HL-60 (cell line): ENCODE results near the gene DPEP2NB.
A peak's percentile ranks its signal among the peaks of the same experiment; 100 is the strongest.

Experiments used
- DNase-seq, 2 experiments: peaks; one replicate each; pipeline ENCODE4 v3.0.0-alpha.2; 2010 to 2020; ENCODE audit warnings: low read depth in 1 of 2, low spot score in 1 of 2
- H3K27ac ChIP-seq: fragments of 250-450 bp; sonication (Bioruptor Pico); replicated peaks from 2 replicates; pipeline ENCODE4 v1.5.1; 2020; ENCODE audit warnings: mild to moderate bottlenecking, moderate library complexity
- H3K27me3 ChIP-seq: fragments of 250-450 bp; sonication (Bioruptor Pico); 2 replicates; pipeline ENCODE4 v1.5.1; 2021; ENCODE audit warnings: mild to moderate bottlenecking, moderate library complexity; ENCODE audit not compliant: insufficient read depth, poor library complexity, severe bottlenecking
- H3K4me3 ChIP-seq: replicated peaks from 2 replicates; pipeline ENCODE4 v1.5.1; 2011; ENCODE audit warnings: mild to moderate bottlenecking, control low read depth, low read length; ENCODE audit not compliant: insufficient read depth
- CTCF ChIP-seq: IDR thresholded peaks from one replicate; pipeline ENCODE4 v1.5.1; 2011; ENCODE audit warnings: low read length, control low read depth, inconsistent platforms; ENCODE audit not compliant: insufficient read depth
- GABPA ChIP-seq: IDR thresholded peaks from 2 replicates; pipeline ENCODE4 v1.6.1; 2012; ENCODE audit warnings: low read depth
- POLR2AphosphoS5 ChIP-seq: IDR thresholded peaks from 2 replicates; pipeline ENCODE4 v1.6.1; 2012; ENCODE audit warnings: low read depth
- REST ChIP-seq: IDR thresholded peaks from 2 replicates; pipeline ENCODE4 v1.6.1; 2012; ENCODE audit warnings: low read depth; ENCODE audit not compliant: insufficient replicate concordance
- SPI1 ChIP-seq: IDR thresholded peaks from 2 replicates; pipeline ENCODE4 v1.6.1; 2012; ENCODE audit warnings: low read depth, mild to moderate bottlenecking, borderline replicate concordance

DPEP2NB gene

GRCh38 chr16:68003031-68003430, 12.7 kb downstream of the DPEP2NB start:
- Histone ChIP-seq H3K4me3 (no peak overlapping the region), H3K27me3 (no peaks in the 10 kb centered on the region), H3K27ac (no peak overlapping the region)
- DNase-seq: no peak
- TF ChIP-seq SPI1: no peak
- no peak for TF ChIP-seq POLR2AphosphoS5
- no peak for TF ChIP-seq CTCF
- TF ChIP-seq REST: no peak
- no peak for TF ChIP-seq GABPA

GRCh38 chr16:68000450-68000849, 15.3 kb downstream of the DPEP2NB start:
- Histone ChIP-seq H3K27ac (peak overlapping the region; percentile 89), H3K4me3 (no peak overlapping the region), H3K27me3 (no peaks in the 10 kb centered on the region)
- peak in 1 of 2 experiments; percentile 11 for DNase-seq
- TF ChIP-seq SPI1 (no peak), CTCF (no peak), GABPA (no peak), REST (no peak), POLR2AphosphoS5 (no peak)

GRCh38 chr16:67999985-68000384, 15.7 kb downstream of the DPEP2NB start:
- TF ChIP-seq CTCF (no peak), POLR2AphosphoS5 (no peak), SPI1 (peak; percentile 40; the same call in 1 of the 2 replicates), GABPA (0 out of 2 replicates have a peak, but pooled peaks have one; percentile 11), REST (no peak)
- DNase-seq: peak in 1 of 2 experiments; percentile 68
- peak overlapping the region; percentile 89 for H3K27ac ChIP-seq
- no peaks in the 10 kb centered on the region for H3K27me3 ChIP-seq
- no peak overlapping the region for H3K4me3 ChIP-seq
